GM19240 (cell line): ENCODE data around the gene KCNIP1.

ENCODE experiments used
- DNase-seq: peaks from one replicate; pipeline ENCODE4 v3.0.0; 2011; ENCODE audit warnings: low spot score; ENCODE audit not compliant: insufficient read length

KCNIP1 gene

DNA sequence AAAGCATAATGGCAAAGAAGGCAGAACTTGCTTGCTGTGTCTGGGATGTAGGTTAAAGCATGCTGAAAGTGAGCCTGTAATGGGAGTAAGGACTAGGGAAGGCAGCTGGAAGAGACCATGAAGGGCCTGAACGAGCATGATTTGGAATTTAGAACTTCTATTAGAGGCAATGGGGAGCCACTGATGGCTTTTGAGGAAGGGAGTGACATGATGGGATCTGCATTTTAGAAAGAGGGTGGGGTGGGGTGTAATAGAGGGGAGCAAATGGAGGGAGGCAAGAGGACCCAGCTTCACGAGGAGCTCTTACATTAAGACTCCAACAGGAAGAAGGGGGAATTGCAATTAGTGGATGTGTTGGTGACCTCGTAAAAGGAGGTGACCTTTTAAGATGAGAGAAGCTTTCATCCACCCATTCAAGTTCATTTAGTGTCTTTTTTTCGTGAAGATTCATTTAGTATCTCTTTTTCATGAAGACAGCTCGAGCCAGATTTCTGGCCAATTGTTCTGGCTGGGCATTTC, 266.1 kb downstream of the KCNIP1 start:
- DNase-seq = no peak

DNA sequence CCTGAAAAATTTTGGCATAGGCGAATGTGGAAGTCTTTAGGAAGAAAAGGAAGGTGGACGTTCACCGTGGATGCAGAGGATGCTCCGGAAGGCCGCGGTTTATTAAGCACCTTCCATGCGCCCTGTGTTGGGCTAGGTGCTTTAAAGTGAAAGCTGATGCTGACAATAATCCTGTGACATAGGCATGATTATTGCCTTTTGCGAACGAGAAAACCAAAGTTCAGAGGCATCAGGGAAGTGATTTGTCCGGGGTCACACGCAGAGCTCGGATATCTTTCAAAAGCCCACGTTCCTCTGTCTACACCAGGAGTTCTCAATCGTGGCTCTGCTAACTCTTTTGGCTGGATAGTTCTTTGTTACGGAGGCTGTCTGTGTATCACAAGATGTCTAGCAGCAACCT, 267.7 kb downstream of the KCNIP1 start:
- no peak for DNase-seq

DNA sequence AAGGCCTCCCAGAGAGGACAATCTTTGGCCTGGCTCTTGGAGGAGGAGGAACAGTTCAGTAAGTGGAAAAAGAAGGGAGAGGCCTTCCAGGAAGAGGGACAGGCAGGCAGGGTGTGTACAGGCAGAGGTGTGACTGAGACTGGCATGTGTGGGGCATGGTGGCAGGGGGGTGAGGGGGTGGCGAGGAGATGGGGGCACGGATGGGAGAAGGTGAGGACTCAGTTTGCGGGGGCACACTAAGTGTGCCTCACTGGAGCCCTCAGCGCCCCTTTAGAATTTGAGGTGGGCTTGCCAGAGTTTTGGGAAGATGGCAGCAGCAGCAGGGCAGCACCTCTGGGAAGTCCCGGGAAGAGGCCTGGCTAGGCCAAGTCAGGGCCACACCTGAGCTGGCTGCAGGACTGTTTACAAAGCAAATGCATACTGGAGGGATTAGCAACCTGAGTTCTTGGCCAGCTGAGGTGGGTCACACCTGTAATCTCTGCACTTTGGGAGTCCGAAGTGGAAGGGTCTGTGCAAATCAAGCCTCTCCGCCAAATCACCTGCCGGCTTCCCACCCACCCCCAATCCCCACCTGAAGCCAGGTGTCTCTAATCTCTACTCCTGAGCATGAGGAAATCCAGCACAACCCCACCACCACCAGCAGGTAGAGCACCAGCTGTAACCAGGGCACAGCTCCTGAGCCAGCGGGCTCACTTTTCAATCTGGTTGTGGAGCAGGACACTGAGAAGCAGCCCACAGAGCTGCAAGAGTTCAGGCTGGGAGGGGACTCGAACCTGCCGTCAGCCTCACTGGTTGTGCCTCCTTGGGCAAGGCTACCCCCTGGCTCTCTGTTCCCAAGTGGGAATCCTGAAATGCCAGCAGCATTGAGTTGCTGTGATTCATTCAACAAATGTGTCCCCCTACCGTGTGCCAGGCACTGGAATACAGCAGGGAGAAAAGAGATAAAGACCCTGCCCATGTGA, 269.5 kb downstream of the KCNIP1 start:
- no peak for DNase-seq

DNA sequence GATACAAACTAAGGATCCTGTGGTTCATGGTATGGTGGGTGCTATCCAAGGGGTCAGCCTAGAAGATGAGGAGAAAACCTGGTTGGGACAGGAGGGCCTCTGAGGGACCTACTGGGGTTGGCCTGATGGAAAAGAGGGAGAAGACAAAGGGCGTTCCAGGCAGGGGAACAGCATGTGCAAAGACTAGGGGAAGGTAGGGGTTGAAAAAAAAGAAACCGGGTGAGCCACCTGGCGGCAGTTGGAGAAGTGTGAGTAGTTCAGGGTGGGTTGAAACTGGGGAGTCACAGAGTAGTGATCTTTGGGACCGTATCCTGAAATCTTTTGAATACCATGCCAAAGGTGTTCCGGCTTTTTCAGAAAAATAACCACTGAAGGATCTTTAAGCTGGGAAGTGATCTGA, 271.0 kb downstream of the KCNIP1 start:
- no peak for DNase-seq

DNA sequence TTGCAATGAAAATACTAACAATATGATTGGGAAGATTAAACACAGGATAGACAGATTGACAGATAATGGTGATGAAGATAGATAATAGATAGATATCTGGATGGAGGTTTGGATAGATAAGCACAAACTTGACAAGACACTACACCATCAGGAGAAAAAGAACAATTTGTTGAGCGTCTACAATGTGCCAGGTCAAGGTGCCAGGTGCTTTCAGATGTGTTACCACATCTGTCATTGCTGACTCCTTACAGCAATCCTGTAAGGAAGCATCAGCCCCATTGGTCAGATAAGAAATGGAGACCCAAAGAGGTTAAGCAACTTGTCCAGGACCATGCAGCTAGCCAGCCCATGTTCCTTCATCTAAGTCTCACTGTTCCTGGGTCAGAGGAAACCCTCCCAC, 278.1 kb downstream of the KCNIP1 start:
- DNase-seq = no peak

DNA sequence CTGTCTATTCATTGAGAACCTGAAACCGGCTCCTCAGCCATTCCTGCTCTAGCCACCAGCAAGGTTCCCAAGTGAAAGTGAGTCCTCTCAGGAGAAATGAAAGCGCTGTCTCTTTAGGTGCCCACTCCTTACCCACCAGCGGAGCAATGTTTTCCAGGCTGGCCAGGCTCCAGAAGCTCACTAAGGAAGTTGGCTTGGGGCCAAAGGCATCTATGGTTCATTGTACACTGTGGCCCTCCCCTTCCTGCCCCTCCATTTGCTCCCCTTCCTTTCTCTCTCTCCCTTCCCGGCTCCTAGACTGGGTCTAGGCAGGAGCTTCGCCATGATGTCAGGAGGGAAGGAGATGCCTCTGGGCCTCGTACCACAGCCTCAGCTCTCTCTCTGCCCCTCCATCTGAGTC, 278.6 kb downstream of the KCNIP1 start:
- no peak for DNase-seq

DNA sequence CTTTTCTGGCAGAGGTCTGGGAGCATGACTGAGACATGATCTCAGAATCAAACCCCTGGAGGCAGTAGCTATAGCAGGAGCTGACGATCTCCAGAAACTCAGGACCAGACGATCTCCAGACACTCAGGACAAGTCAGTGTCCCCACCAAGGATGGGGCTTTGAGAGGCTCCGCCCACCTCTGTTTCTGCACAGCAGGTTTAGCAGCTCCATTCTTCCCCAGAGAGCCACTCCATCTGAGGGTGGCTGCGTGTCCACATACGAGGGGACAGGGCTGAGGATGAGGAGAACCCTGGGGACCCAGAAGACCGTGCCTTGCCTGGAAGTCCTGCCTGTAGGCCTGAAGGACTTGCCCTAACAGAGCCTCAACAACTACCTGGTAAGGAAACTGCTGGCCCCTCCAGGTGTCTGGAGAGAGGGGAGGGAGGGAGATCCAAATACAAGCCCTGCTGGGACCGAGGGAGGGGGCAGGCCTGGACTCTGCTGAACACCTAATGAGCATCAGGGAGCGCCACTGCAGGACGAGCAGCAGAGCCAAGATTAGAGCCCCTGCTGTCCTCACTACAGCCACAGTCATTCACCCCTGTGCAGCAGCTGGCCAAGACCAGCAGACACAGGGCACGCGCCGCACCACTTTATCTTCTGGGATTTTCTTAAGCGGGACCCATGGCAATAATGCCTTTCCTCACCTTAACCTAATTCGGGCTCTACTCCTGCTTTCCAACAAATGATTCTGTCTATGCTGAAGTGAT, 279.9 kb downstream of the KCNIP1 start, which contains the start of gene GABRP:
GABRP (plus strand) TSS at position 228 of the 750 bp plus-strand sequence. CDS start 4,891 bp downstream, outside the sequence.
- no peak for DNase-seq

DNA sequence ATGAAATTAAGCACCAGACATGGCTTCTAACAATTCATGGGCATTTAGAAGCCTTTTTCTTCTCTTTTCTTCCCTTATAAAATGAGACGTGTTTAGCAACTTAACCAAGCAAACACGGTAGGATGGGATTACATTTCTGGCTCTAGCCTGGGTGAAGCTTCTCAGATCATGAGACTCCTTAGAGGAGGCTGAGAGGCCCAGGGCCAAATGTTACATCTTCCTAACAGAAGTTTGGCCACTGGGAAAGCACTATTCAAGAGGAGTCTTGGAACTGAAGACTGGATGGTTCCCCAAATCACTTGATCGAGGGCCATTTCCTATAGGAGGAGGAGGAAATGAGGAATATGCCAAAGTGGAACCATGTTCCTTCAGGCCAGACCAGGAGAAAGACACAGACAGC, 281.6 kb downstream of the KCNIP1 start:
- no peak for DNase-seq
